GM18909 (cell line): ENCODE measurements around the gene WSCD2.

Experiments used
- ATAC-seq: cut with Tn5 transposase; IDR thresholded peaks from one replicate; pipeline ENCODE4 v1.9.1; 2021; ENCODE audit warnings: mild to moderate bottlenecking; ENCODE audit not compliant: unreplicated experiment, poor library complexity

The WSCD2 gene

GRCh38 chr12:108106599-108106998 lies 22.5 kb upstream of the WSCD2 start:
- ATAC-seq = no peak

DNA sequence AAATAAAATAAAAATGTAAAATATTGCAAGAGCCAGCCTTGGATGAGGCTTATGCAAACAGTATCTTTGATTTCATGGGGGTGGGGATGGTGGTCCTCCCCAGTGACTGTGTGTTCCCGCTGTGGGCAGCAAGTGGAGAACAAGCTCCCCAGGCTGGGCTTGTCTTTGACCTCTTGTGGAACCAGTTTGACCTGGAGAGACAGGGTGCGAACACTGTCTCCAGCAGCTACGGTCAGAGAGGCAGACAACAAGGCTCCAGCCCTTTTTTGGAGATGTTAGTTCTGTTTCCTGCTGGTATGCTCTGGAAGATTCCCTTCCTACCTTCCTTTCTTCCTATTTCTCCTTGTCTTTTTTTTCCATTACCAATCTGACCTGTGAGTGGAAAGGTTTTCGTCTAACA lies 21.8 kb upstream of the WSCD2 start:
- no peak for ATAC-seq

DNA sequence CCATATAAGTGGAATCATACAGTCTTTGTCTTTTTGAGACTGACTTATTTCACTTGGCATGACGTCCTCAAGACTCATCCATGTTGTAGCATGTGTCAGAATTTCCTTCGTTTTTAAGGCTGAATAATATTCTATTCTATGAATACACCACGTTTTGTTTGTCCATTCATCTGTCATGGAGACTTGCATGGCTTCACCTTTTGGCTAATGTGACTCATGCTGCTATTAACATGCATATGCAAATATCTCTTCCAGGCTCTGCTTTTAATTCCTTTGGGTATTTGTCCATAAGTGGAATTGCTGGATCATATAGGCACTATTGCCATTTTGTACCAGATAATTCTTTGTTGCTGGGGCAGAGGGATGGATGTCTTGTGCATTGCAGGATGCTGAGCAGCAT lies 19.6 kb upstream of the WSCD2 start:
- no peak for ATAC-seq

DNA sequence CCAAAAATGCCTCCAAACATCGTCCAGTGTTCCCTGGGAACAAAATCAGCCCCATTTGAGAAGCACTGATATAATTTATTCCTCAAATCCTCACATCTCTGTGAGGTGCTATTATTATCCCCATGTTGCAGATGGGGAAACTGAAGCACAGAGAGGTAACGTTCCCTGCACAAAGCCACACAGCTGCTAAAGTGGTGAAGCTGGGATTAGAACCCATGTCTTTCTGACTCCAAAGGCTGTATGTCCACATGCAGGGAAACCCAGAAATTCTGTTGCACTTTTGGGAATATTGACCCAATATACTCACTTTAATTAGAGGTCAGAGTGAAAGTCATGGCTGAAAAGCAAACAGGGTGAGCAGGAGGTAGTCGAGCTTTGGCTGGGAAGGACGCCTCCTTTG lies 19.1 kb upstream of the WSCD2 start:
- ATAC-seq = no peak

- no peak for ATAC-seq
Observed at GRCh38 chr12:108110844-108111243, 18.2 kb upstream of the WSCD2 start.

DNA sequence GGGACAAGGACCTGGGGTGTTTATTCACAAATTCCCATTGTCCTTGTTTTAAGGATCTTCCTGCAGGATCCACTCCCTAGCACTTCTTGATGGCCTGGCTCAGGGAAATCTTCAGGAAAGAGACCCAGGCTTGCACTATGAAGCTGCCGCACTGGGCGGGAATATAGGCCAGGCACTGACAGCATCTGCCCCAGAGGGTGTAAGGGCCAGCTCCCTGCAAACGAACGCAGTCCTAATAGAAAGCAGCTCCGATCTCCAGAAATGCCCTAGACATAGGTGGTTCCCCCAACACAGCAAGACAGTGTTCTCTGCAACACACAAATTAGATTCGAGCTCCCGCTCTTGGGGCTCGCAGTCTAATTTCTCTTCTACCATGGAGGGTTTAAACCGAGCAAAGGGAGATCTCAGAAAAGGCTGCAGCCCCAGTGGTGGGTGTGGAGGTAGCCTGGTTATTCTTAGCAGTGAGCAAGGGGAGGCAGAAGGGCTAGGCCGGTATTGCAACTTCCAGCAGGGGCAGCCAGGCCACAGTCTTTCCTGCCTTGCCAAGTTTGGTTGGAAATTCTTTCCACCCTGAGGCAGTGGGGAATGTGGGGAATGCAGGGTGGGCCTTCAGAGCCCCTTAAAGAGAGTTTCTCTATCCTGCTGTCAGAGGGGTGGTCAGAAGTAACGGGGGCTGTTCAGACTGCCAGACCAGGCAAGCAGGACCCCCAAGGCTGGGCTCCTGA lies 16.1 kb upstream of the WSCD2 start:
- no peak for ATAC-seq

GRCh38 chr12:108115123-108116121 lies 13.7 kb upstream of the WSCD2 start:
- no peak for ATAC-seq

DNA sequence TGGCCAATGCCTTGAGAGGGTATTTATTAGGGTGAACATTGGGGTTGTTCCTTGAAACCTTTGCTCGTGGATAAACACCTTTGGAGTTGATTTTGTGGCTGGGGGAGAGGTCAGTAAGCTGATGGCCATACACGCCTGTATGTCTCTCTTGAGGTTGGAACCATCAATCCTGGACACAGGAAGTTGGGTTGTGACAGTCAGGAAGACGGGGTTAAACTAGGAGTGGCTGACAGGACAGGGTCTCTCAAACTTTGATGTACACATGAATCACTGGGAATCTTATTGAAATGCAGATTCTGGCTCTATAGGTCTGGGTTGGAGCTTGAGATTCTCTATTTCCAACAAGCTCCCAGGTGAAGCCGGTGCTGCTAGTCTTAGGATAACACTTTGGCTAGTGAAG lies 12.8 kb upstream of the WSCD2 start:
- no peak for ATAC-seq

GRCh38 chr12:108116699-108117098 lies 12.4 kb upstream of the WSCD2 start:
- ATAC-seq = no peak

- ATAC-seq = no peak
Observed at GRCh38 chr12:108117163-108117849, 11.8 kb upstream of the WSCD2 start.

GRCh38 chr12:108117902-108118301 lies 11.2 kb upstream of the WSCD2 start:
- no peak for ATAC-seq

DNA sequence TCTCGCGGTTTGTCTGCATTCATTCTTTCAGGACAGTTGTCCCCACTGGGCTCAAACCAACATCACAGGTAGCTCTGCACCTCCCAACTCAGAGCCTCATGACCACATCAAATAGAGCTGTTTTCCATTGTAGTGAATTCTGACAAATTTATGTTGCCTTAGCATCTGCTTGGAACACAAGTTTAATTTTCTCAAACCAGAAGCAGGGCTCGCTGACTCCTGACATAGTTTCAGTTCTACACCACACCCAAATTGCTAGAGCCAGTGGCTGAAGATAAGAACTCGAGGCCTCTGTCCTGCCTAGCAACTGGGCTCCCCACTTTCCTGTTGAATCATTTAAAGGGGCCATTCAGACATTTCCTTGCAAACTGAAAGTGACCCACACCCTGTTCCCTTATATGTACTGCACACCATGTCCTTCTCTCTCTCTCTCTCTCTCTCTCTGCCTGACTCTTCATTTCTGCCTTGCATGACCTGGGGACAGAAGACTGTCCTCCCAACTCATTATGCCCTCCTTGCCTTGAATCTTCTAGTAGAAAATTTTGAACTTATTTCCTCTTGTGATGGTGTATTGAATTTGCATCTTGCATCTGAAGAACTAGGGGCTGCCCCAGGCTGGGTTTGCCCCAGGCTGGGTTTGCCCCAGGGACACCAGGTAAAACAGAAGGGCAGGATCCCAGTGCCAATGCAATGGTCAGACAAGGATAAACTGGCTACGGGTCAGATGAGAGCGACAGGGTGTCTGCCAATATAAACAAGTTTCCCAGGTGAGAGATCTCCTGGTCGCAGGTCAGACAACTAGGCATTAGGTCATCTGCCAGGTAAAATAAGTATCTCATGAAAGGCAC lies 9.7 kb upstream of the WSCD2 start:
- ATAC-seq = no peak

- ATAC-seq = no peak
Observed at GRCh38 chr12:108119974-108120862, 8.9 kb upstream of the WSCD2 start.

DNA sequence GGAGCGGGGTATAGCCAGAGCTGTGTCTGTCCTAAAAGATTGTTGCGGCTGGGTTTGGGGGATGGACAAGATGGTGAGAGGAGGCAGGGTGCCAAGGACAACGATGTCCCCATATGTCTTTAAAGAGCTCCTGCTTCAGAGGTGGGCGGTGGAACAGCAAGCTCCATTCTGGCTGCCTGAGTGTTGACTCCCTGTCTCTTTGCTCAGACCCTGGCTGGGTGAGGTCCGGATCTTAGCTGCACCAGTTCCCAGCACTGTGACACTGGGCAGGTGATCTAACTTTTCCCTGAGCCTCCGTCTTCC lies 8.3 kb upstream of the WSCD2 start:
- no peak for ATAC-seq

DNA sequence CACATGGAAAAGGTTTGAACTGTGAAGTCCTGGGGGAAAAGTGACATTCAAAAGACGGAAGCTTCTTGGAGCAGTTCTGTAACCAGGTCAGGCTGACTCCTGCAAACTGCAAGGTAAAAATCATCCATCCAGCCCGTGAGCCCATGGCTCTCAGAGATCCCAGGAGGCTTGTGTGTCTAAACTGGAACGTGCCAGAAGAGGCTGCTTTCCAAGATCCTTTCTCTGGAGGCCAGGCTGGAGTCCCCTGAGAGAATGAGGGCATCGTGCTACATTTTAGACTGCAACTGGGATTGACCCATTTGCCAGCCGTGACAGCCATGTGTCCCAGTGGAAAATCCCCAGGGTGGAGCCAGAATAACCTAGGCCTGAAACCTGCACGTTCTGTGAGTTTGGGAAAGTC lies 7.8 kb upstream of the WSCD2 start:
- no peak for ATAC-seq

DNA sequence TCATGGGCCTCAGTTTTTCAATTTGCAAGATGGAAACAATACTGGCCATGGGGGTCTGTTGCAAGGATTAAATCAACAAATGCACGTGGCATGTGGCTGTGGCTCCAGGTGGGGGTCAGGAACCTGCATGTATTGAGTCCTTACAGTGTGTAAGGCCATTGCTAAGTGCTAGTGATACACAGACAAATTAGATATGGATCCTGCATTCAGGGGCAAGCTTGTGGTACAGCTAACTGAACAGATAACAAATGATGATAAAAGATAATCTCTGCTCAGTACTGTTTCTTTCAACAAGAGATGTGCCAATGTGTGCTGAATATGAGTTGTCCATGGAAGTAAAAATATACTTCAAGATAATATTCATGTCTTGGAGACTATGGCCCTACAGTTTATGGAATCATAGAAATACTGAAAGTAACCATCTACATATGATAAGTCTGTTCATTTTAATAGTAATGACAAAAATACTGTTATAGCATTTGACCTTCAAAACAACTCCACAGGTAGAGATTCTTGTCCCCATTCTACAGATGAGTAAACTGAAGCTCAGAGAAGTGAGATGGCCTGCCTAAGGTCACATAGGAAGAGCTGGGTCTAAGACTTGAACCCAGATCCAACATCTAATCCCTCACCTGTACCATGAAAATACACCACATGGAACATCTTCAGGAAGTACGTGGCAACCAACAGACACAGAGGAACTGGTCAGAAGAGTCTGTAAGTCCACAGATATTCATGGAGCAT lies 7.2 kb upstream of the WSCD2 start:
- no peak for ATAC-seq

DNA sequence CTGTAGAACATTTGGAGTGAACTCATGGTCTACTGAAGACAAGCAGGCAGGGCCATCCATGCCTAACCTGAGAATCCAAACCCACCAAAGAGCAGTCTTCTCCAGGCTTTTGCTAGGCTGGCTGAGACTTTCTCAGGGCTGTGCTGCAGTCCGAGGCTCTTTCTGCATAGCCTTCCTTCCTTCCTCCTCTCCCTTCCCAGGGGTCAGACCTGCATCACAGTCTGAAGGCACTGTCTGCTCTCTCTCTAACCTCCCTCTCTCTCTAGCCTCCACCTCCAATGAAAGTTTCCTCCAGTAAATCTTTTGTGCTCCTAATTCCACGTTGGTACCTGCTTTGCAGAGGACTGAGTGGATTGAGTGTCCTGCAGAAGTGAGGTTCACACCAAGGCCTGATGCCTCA lies 6.4 kb upstream of the WSCD2 start:
- no peak for ATAC-seq

GRCh38 chr12:108123402-108123801 lies 5.7 kb upstream of the WSCD2 start:
- ATAC-seq = no peak

GRCh38 chr12:108125073-108125472 lies 4.0 kb upstream of the WSCD2 start:
- no peak for ATAC-seq
